AG09319 (cell line): ENCODE measurements around the gene INVS.

ENCODE experiments used
- DNase-seq: peaks from one replicate; pipeline ENCODE4 v3.0.0-alpha.2; 2010; ENCODE audit warnings: low read depth; ENCODE audit errors: extremely low read depth
- CTCF ChIP-seq: IDR thresholded peaks from 2 replicates; pipeline ENCODE4 v1.5.1; 2011; ENCODE audit warnings: low read depth, mild to moderate bottlenecking, inconsistent platforms, low read length, moderate library complexity

The INVS gene

GRCh38 chr9:100292414-100292813 is 193.4 kb downstream of the INVS start:
- no peak for TF ChIP-seq CTCF
- no peak for DNase-seq

- DNase-seq = no peak
- TF ChIP-seq CTCF = no peak
Observed at GRCh38 chr9:100294341-100294740, 195.3 kb downstream of the INVS start.

- DNase-seq = no peak
- no peak for TF ChIP-seq CTCF
Observed at GRCh38 chr9:100294806-100295205, 195.8 kb downstream of the INVS start.

- no peak for TF ChIP-seq CTCF
- no peak for DNase-seq
Observed at GRCh38 chr9:100295240-100295639, 196.2 kb downstream of the INVS start.

- no peak for TF ChIP-seq CTCF
- no peak for DNase-seq
Observed at GRCh38 chr9:100296407-100296806, 197.4 kb downstream of the INVS start.

GRCh38 chr9:100298378-100298777 is 199.3 kb downstream of the INVS start:
- TF ChIP-seq CTCF = no peak
- no peak for DNase-seq

GRCh38 chr9:100303747-100304146 is 204.7 kb downstream of the INVS start:
- DNase-seq = no peak
- TF ChIP-seq CTCF = no peak
